Calu3 (cell line): ENCODE results near the gene TMEM217. TPM values are rescaled to one million over a fixed set of nuclear protein-coding genes. Genes with fewer than 3 reads are reported as not detected.
"Not testable (repeated sequence)": the region's sequence is repeated elsewhere in the genome, so short reads cannot be mapped to it uniquely, and the experiment has no call there.

Source experiments
- BruUV-seq: library from RNA; stranded (reverse); fragments of 400-500 nt; replicated peaks from 2 replicates; lab custom pipeline; 2021; lab: Mats Ljungman, UMichigan
- CTCF ChIA-PET: fragments of 300-600 bp; sonication (Branson Sonifier 250); formaldehyde crosslinking; loops from one replicate; lab custom pipeline; 2022; ENCODE audit warnings: antibody characterized with exemption; lab: Charles Lee
- DNase-seq: peaks from one replicate; pipeline ENCODE4 v3.0.0; 2022
- H3K27ac Mint-ChIP-seq: one replicate; pipeline ENCODE4 v1.8.0; 2022; ENCODE audit warnings: mixed read lengths; ENCODE audit not compliant: unreplicated experiment
- H3K27me3 Mint-ChIP-seq: one replicate; pipeline ENCODE4 v1.8.0; 2022; ENCODE audit warnings: mixed read lengths; ENCODE audit not compliant: unreplicated experiment
- H3K36me3 Mint-ChIP-seq: one replicate; pipeline ENCODE4 v1.8.0; 2022; ENCODE audit warnings: mild to moderate bottlenecking, moderate library complexity, mixed read lengths; ENCODE audit not compliant: insufficient read depth, unreplicated experiment
- H3K4me1 Mint-ChIP-seq: one replicate; pipeline ENCODE4 v1.8.0; 2022; ENCODE audit warnings: mild to moderate bottlenecking, low read depth, mixed read lengths; ENCODE audit not compliant: unreplicated experiment
- H3K4me3 Mint-ChIP-seq: one replicate; pipeline ENCODE4 v1.8.0; 2022; ENCODE audit warnings: mild to moderate bottlenecking, low read depth, moderate library complexity, mixed read lengths; ENCODE audit not compliant: unreplicated experiment
- H3K9me3 Mint-ChIP-seq: one replicate; pipeline ENCODE4 v1.8.0; 2022; ENCODE audit warnings: low read depth, mixed read lengths; ENCODE audit not compliant: unreplicated experiment
- intact Hi-C: fragments of 100-400 bp; cut with micrococcal nuclease; formaldehyde crosslinking; loops from one replicate; pipeline ENCODE4 v1.10.0; 2022; ENCODE audit not compliant: unreplicated experiment
- total RNA-seq: library from RNA; stranded (reverse); gene quantifications from 2 replicates; pipeline ENCODE4 v1.2.3, GENCODE V29; 2022
- TF ChIP-seq, protein P1 (sequence below): fragments of 200-600 bp; IDR thresholded peaks from one replicate; pipeline ENCODE4 v1.8.0; 2022; ENCODE audit warnings: antibody characterized with exemption; ENCODE audit not compliant: unreplicated experiment

Gene TMEM217
- total RNA-seq, 1 experiment from 2014 or later: 0.99 TPM

DNA sequence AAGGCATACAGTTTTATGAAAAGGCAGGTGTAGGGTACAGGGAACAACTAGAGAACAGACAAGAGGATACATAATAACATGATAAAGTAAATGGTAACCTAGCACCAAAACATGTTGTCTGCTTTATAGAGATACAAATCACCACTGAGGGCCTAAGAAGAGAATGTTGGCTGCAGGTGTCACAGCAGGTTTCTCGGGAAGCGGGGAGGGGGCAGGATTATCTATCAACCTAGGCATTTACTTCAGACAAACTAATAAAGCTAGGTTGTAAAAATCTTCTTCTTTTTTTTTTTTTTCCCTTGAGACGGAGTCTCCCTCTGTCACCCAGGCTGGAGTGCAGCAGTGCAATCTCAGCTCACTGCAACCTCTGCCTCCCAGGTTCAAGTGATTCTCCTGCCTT, 65.3 kb downstream of the TMEM217 start:
- BruUV-seq: no TSS peak

DNA sequence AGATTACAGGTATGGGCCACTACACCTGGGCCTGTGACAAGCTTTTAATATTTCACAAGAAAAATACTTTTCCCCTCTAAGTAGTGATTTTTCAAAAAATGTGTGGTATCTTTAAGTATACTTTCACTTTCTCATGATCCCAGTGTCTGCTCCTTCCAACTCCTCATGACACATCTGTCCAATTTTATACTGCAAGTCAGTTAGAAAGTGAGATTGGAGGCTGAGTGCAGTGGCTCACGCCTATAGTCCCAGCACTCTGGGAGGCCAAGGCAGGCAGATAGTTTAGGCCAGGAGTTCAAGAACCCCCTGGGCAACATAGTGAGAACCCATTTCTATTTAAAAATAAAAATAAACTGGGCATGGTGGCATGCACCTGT, 67.8 kb downstream of the TMEM217 start:
- CTCF ChIA-PET: interaction anchor here (0.7 to 1.2 kb wide), 3 partner anchors 20 to 161 kb away, joined by 3 to 6 read pairs (median 5); no protein-coding TSS in a partner anchor
- peaks cover 2% of the 10 kb centered on the region for H3K9me3 Mint-ChIP-seq
- no peaks in the 10 kb centered on the region for H3K36me3 Mint-ChIP-seq
- peaks cover 19% of the 10 kb centered on the region for H3K27me3 Mint-ChIP-seq
- H3K4me3 Mint-ChIP-seq: no peak overlapping the region
- no peak overlapping the region for H3K27ac Mint-ChIP-seq
- H3K4me1 Mint-ChIP-seq: no peaks in the 10 kb centered on the region
- TF ChIP-seq, protein P1, sequence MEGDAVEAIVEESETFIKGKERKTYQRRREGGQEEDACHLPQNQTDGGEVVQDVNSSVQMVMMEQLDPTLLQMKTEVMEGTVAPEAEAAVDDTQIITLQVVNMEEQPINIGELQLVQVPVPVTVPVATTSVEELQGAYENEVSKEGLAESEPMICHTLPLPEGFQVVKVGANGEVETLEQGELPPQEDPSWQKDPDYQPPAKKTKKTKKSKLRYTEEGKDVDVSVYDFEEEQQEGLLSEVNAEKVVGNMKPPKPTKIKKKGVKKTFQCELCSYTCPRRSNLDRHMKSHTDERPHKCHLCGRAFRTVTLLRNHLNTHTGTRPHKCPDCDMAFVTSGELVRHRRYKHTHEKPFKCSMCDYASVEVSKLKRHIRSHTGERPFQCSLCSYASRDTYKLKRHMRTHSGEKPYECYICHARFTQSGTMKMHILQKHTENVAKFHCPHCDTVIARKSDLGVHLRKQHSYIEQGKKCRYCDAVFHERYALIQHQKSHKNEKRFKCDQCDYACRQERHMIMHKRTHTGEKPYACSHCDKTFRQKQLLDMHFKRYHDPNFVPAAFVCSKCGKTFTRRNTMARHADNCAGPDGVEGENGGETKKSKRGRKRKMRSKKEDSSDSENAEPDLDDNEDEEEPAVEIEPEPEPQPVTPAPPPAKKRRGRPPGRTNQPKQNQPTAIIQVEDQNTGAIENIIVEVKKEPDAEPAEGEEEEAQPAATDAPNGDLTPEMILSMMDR: no peak
- intact Hi-C loops: no loop called here
- BruUV-seq: no TSS peak
- no peak for DNase-seq

More for the DNA sequence above, 65.3 kb downstream of the TMEM217 start:
- no peaks in the 10 kb centered on the region for H3K9me3 Mint-ChIP-seq
- intact Hi-C loops: no loop called here
- H3K27me3 Mint-ChIP-seq: no peaks in the 10 kb centered on the region
- H3K36me3 Mint-ChIP-seq: no peaks in the 10 kb centered on the region
- CTCF ChIA-PET: interaction anchor here (0.7 kb wide), 2 partner anchors 9 to 644 kb away, joined by 3 to 4 read pairs; no protein-coding TSS in a partner anchor
- TF ChIP-seq, protein P1: no peak
- H3K4me3 Mint-ChIP-seq: no peak overlapping the region
- no peak overlapping the region for H3K27ac Mint-ChIP-seq
- no peaks in the 10 kb centered on the region for H3K4me1 Mint-ChIP-seq
- DNase-seq: no peak

DNA sequence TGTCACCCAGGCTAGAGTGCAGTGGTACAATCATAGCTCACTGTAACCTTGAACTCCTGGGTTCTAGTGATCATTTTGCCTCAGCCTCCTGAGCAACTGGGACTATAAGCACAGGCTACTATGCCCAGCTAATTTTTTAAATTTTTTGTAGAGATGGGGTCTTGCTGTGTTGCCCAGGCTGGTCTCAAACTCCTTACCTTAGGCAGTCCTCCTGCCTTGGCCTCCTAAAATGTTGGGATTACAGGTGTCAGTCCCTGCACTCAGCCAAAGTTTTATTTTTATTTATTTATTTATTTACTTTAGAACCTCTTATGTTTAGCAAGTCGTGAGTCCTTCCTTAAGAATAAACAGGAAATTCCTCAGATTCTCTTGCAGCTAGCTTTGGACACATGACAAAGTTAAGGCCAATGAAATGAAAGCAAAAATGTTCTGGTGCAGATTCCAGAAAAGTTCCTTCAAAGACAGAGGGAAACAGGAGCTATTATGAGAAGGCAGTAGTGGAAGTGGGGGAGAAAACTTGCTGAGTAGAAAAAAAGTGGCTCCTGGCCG, 68.9 kb downstream of the TMEM217 start:
- Mint-ChIP-seq H3K27ac (no peak overlapping the region), H3K4me3 (no peak overlapping the region), H3K27me3 (peaks cover 19% of the 10 kb centered on the region), H3K9me3 (peaks cover 2% of the 10 kb centered on the region), H3K36me3 (no peaks in the 10 kb centered on the region), H3K4me1 (no peaks in the 10 kb centered on the region)
- TF ChIP-seq, protein P1: no peak
- no peak for DNase-seq
- no TSS peak for BruUV-seq
- intact Hi-C loops: no loop called here
- CTCF ChIA-PET: interaction anchor here (1.2 kb wide), 1 partner anchor 160 kb away, joined by 6 read pairs; no protein-coding TSS in a partner anchor

DNA sequence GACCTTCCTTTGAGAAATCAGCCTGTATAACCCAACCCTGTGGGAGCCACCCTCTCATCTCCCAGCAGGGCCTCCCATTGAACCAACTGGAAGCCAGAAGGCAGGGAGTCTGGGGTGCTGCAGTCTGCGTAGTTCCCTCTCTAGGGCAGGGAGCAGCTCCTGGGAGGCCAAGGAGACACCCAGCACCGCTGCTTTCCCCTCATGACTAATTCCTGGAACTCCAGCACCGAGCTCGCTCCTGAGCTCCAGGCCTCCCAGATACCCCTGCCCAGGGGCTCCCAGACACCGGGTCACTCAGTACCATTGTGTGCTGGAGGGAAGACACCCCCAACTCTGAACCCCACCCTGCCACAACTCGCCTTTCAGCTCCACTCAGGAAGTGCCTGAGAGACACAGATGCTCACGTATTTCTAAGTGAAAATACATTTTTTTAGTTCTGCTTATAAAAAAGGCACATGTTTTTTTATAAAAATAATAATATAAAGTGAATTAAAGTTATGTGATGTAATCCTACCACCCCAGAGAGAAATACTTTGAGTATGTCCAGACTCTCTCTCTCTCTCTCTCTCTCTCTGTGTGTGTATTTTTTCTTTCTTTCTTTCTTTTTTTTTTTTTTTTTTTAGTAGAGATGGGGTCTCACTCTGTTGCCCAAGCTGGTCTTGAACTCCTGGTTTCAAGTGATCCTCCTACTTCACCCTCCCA, 70.5 kb downstream of the TMEM217 start:
- Mint-ChIP-seq H3K4me3 (no peak overlapping the region), H3K27ac (no peak overlapping the region), H3K36me3 (no peaks in the 10 kb centered on the region), H3K4me1 (no peaks in the 10 kb centered on the region), H3K9me3 (peaks cover 2% of the 10 kb centered on the region), H3K27me3 (peaks cover 19% of the 10 kb centered on the region)
- TF ChIP-seq, protein P1: no peak
- no peak for DNase-seq
- CTCF ChIA-PET: interaction anchor here (0.7 to 1.5 kb wide), 4 partner anchors 11 to 169 kb away, joined by 4 to 14 read pairs (median 6); no protein-coding TSS in a partner anchor
- intact Hi-C loops: no loop called here
- no TSS peak for BruUV-seq

DNA sequence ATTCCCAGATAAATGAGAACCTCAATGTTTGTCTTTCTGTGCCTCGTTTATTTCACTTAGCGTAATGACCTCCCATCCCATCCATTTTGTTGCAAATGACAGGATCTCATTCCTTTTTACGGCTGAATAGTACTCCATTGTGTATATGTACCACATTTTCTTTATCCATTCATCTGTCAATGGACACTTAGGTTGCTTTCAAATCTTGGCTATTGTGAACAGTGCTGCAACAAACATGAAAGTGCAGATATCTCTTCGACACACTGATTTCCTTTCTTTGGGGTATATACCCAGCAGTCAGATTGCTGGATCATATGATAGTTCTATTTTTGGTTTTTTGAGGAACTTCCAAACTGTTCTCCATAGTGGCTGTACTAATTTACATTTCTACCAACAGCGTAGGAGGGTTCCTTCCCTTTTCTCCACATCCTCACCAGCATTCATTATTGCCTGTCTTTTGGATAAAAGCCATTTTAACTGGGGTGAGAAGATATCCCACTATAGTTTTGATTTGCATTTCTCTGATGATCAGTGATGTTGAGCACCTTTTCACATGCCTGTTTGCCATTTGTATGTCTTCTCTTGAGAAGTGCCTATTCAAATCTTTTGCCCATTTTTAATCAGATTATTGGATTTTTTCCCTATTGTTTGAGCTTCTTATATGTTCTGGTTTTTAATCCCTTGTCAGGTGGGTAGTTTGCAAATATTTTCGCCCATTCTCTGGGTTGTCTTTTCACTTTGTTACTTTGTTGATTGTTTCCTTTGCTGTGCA, 71.8 kb downstream of the TMEM217 start:
- H3K4me1 Mint-ChIP-seq, H3K36me3 Mint-ChIP-seq, H3K9me3 Mint-ChIP-seq, H3K4me3 Mint-ChIP-seq, DNase-seq, H3K27ac Mint-ChIP-seq, BruUV-seq, intact Hi-C loops: not testable (repeated sequence)
- peaks cover 19% of the 10 kb centered on the region for H3K27me3 Mint-ChIP-seq
- CTCF ChIA-PET: interaction anchor here (0.7 to 1.5 kb wide), 2 partner anchors 127 to 168 kb away, joined by 4 to 6 read pairs; no protein-coding TSS in a partner anchor
